NCI-H1694 treated with DMSO at 0.1 percent for 48 hours (cell line): ENCODE data around the gene ATF5.

Source experiments
- DNase-seq: peaks from one replicate; lab custom pipeline; 2025; lab: John Stamatoyannopoulos, UW

ATF5 gene

DNA sequence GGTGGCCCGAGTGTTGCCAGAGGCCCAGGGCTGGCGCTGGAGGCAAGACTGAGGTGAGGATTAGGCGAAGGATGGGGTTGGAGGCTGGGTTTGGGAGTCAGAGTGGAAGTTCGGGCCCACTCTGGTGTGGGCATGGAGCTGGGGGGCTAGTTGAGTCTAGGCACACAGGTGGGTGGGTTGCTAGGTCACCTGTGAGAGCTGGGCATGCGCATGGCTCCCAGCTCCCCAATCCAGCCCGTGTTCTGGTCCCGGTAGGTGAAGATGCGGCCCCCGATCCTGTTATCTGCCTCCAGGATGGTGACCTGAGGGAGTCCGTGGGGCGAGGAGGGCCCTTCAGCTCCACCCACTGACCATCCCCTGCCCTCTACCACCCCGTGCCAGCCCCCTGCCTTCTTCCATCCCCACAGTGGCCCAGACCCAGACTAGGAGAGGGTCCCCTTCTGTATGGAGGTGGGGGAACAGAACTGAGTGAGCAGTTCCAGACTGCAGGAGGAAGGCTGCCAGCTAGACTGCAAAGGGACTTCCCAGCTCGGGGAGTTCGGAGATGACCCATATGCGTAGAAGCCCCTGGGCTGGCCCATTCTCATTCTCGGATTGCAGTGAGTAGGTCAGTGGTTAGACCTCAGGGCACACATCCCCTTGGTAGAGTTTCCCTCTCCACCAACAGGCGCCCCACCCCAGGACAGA lies 34.0 kb upstream of the ATF5 start:
- no peak for DNase-seq

DNA sequence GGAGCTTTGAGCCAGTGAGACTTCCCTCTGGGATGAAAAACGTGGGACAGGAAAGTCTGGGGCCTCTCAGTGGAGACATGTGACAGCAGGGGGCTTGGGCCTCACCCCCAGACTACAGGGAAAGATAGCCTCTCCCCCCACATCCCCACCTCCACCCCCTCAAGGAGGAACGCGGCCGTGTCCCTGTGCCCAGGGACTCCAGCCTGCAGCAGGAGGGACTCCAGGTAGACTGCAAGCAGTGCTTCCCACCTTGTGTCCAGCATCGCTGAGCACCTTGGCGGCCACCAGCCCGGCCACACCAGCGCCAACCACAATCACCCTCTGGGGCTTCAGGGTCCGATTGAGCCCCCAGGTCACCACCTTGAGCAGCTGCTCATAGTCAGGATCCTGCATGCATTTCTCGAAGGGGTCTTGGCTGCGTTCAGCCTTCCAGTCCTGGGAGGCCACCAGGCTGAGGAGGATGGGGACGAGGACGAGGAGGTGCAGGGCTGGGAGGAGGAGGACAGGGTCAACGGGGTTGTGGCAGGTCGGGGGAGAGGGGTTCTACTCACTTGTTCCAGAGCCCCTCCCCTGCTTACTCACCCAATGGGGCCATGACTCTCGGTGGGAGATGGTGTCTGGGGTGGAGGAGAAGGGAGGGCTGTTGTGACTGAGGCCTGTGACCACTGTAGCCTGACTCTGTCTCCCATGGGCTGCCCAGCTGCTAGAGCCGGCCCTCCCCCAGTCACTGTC lies 33.3 kb upstream of the ATF5 start:
- no peak for DNase-seq

DNA sequence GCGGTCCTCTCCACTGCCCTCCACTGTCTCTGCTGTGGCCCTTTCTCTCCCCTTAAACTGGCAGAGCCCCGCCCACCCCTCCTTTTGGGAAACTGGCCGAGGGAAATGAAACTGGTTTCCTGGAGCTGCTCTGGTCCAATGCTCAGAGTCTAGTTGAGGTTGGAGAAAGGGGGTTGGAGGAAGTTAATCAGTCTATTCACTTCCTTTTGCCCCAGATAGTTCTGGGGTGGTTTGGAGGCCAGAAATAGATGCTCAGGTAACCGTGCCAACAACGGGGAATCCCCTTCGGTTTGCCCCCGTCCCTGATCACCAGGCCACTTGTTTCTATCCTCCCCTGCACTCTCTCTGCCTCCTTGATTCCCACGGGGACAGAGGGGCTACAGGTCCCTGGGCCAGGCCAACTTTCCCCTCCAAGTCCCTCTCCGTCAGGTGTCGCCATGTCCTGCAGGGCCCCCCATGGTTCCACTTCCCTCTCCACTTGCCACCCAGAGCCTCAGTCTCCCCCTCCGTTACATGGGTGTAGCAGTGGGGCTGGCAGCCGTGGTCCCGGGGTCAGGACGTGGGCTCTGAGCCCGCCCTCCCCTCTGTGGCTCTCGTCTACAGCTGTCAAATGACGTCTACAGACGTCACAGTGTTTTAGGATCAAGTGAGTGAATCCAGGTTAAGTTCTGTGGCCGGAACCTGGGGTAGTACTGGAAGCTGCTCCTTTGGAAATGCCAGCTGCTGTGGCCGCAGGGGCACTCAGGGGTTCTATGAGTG lies 32.0 kb upstream of the ATF5 start, which contains the start of gene IL4I1:
IL4I1 (minus strand) TSS at position 25 of the 759 bp plus-strand sequence. CDS start 727 bp downstream, outside the sequence.
- DNase-seq = no peak

DNA sequence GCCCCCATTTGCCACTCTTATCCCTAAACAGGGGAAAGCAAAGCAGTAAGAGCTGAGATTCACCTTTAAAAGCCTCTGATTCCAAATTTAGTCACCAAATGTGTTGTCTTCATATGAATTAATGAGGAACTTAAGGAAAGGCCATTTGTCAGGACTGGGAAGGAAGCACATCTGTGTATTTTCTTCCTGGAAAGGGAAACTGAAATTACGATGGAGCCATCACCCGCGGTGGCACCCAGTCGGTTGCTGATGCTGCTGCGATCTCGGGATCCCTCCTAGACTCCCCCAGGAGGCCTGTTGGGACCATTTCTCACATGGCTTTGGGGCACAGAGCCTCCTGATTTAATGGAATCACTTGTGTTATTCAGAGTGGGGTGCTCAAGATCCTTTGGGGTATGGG lies 24.9 kb upstream of the ATF5 start:
- no peak for DNase-seq

DNA sequence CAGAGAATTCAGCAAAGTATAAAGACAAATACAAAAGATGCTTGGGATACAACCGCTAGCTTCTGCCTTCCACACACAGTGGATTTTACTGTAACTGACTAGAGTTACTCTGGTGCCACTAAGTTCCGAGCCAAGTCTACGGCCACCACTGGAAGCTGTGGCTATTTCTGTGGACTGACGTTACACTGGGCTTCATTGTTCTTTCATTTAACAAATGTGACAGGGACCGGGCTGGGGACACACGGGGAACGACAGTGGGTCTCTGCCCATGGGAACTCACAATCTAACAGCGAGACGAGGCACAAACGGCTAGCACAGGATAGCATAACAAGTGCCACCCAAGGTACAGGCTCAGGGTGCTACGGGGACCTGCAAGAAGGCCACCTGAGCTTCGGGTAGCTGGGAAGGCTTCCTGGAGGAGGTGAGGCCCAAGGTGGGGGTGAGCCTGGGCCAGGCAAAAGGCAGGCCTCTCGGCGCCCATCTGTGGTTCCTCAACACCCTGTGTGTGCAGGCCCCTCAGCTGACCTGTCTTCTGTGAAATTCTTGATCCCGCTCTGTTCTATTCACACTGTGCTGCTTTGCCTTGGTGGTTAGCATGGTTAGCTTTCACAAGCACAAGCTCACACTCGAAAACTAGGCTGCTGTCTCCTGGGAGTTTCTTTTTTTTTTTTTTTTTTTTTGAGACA lies 22.0 kb upstream of the ATF5 start:
- no peak for DNase-seq

GRCh38 chr19:49907745-49908446 lies 21.1 kb upstream of the ATF5 start:
- no peak for DNase-seq

DNA sequence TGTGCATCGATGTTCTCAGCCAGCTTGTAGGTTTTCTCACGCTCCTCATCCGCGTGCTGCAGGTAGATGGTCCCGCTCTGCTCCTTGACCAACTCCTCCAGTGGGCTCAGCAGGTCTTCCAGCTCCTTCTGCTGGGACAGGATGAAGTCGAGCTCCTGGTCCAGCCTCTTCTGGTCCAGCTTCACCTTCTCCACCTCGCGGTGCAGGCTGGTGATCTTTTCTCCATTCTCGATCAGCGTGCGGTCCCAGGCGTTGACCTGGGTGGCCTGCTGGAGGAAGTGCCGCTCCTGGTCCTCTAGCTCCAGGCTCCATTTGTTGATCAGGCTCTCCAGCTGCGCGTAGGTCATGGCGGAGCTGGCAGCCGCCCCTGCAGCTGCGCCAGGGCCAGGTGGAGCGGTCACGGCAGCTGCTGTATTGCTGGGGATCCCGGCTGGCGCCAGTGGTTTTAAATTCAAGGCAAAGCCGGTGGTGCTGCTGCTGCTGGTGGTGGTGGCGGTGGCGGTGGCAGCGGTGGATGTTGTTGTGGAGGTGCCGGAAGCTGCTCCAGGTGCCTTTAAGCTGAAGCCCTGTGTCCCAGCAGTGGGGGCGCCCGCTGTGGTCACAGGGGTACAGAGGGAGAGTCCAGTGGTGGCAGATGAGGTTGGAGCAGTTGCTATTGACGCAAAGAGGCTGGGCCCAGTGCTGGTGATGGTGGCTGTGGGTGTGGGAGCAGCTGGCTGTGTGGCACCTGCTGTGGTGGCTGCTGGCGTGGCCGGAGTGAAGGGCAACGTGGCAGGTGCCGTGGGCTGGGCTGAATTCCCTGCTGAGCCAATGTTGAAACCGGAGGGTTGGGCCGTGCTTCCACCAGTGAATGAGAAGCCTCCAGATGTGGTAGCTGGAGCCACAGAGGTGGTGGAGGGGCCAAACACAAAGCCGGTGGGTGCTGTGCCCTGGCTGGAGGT lies 20.3 kb upstream of the ATF5 start:
- DNase-seq = no peak

- no peak for DNase-seq
Observed at GRCh38 chr19:49910179-49910578, 18.8 kb upstream of the ATF5 start.

- DNase-seq = no peak
Observed at GRCh38 chr19:49911381-49912145, 17.4 kb upstream of the ATF5 start.

DNA sequence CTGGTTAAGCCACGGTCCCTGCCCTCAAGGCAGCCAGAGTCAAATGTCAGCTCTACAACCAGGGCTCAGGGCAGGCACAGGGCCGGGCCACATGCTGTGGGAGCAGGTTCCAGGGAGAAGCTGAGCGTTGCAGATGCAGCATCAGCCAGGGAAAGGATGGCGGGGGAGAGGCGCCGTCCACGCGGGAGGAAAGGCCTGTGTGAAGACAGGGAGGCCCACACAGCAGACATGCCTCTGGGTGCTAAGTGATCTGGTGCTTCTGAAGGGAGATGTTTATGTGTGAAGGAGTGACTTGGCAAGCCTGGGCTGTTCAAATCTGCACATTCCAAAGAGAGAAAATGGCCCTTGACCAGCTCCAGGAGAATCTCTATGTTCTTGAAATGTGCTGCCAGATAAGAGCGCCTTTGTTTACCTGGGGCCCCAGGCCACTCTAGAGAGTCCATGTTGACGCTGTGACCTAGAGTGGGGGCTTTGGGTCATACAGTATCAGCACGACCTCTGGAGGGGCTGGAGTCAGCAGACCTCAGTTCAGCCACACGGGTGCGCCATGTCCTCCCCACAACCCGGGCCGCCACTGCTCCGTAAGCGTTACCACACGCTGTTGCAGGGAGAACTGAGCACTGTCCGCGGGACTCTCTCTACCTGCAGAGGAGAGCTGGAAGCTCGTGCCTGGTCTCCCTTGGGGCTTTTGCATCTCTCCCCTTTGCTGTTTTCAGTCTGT lies 15.9 kb upstream of the ATF5 start:
- DNase-seq = no peak

DNA sequence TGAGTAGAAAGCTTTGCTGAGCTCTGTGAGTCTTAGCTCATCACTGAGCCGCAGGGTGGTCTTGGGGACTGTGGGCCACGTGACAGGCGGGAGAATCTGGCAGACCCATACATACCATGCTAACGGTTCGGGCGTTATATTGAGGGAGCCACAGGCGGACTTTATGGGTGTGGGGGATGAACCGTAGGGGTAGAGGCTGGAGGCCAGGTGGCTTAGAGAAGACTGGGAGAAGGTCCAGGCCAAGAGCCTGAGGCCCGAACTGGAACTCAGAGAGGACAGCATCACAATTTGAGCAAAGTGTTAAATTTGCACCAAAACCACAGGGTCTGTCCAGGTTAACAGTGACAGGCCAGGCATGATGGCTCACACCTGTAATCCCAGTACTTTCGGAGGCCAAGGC lies 15.3 kb upstream of the ATF5 start:
- no peak for DNase-seq

DNA sequence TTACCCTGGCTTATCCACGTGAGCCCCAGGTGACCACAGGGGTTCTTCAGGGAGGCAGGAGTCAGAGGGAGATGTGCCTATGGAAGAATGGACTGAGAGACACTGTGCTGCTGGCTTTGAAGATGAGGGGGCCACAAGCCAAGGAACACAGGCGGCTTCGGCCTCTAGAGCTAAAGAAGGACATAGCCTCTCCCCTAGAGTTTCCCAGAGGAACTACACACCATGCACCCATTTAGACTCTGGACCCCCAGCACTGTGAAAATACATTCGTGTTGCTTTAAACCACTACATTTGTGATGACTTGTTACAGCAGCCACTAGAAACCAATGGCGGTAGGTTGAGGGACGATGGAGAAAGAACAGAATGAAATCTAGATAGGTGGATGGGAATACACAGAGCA lies 13.7 kb upstream of the ATF5 start:
- no peak for DNase-seq

GRCh38 chr19:49916839-49917733 lies 11.9 kb upstream of the ATF5 start:
- no peak for DNase-seq

GRCh38 chr19:49918089-49918488 lies 10.9 kb upstream of the ATF5 start:
- DNase-seq = no peak

DNA sequence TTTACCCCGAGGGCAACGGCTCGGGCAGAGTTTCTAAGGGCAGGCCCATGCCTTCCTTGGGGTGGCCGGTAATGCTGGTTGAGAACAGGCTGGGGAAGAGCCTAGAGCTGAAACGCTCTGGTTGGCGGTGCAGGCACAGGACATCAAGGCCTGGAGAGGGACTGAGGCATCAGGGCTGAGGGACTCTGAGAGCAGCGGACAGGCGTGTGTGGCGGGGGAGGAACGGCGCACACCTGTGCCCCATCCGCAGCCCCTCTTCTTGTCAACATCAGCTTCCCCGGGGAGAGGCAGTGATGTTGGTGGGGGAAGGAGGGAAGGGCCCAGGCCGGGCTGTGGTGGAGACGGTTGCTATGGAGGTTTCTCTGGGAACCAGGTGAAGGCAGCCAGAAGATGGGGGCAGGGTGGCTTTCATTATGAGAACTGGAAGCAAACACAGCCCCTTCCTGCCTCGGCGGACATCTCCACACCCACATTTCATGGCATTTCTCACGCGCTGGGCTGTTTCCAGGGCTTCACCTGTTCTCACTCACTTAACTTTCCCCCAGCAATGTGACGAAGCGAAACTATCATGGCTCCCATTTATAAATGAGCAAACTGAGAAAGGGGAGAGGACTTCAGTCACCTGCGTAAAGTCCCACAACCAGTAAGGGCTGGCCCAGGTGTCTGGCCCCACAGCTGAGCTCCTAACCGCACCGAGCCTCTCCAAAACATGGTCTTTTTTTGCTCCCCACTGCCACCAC lies 8.2 kb upstream of the ATF5 start:
- DNase-seq = no peak

GRCh38 chr19:49921871-49922795 lies 6.9 kb upstream of the ATF5 start:
- DNase-seq = no peak
